ENCODE results near the gene CMTM8.

DNA sequence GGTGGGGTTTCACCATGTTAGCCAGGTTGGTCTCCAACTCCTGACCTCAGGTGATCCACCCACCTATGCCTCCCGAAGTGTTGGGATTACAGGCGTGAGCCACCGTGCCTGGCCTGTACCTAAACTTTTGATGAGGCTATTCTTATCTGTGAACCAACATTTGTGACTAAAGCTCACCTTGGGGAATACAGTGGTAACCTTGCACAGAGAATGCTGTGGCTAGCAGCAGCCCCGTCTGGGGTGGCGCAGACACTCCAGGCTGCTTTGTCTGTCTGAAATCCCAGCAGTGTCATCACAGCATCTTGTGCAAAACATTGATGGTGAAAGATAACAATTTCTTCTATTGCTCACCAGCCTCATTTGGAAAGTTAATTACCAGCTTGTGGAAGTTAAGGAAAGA, 58.9 kb downstream of the CMTM8 start:
- TF ChIP-seq, protein P1, sequence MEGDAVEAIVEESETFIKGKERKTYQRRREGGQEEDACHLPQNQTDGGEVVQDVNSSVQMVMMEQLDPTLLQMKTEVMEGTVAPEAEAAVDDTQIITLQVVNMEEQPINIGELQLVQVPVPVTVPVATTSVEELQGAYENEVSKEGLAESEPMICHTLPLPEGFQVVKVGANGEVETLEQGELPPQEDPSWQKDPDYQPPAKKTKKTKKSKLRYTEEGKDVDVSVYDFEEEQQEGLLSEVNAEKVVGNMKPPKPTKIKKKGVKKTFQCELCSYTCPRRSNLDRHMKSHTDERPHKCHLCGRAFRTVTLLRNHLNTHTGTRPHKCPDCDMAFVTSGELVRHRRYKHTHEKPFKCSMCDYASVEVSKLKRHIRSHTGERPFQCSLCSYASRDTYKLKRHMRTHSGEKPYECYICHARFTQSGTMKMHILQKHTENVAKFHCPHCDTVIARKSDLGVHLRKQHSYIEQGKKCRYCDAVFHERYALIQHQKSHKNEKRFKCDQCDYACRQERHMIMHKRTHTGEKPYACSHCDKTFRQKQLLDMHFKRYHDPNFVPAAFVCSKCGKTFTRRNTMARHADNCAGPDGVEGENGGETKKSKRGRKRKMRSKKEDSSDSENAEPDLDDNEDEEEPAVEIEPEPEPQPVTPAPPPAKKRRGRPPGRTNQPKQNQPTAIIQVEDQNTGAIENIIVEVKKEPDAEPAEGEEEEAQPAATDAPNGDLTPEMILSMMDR (IDR thresholded peaks at IDR 0.05), result no peak
- TF ChIP-seq POLR2A (IDR thresholded peaks at IDR 0.05) (no peak), POLR2AphosphoS5 (IDR thresholded peaks at IDR 0.05) (no peak)
